GM08714 (cell line): ENCODE data around the gene LRP1.

Experiments used
- H3K4me3 ChIP-seq: fragments of 200-500 bp; sonication (Bioruptor generic); 2 replicates; pipeline ENCODE4 v1.5.1; 2014; ENCODE audit warnings: mild to moderate bottlenecking, low read length, inconsistent platforms
- ZNF274 ChIP-seq: IDR thresholded peaks from 2 replicates; pipeline ENCODE4 v1.6.1; 2012; ENCODE audit warnings: mild to moderate bottlenecking, low read depth, low read length

The LRP1 gene

GRCh38 chr12:57183939-57184725, 55.8 kb downstream of the LRP1 start:
- no peak overlapping the region for H3K4me3 ChIP-seq
- TF ChIP-seq ZNF274: no peak

- no peak overlapping the region for H3K4me3 ChIP-seq
- TF ChIP-seq ZNF274: no peak
Observed at GRCh38 chr12:57185403-57185802, 57.1 kb downstream of the LRP1 start.

GRCh38 chr12:57185906-57186508, 57.7 kb downstream of the LRP1 start:
- H3K4me3 ChIP-seq: no peak overlapping the region
- TF ChIP-seq ZNF274: no peak

- no peak for TF ChIP-seq ZNF274
- no peak overlapping the region for H3K4me3 ChIP-seq
Observed at GRCh38 chr12:57187222-57188089, 59.2 kb downstream of the LRP1 start.

GRCh38 chr12:57188090-57188425, 59.8 kb downstream of the LRP1 start:
- H3K4me3 ChIP-seq: no peak overlapping the region
- TF ChIP-seq ZNF274: no peak

GRCh38 chr12:57190037-57190436, 61.8 kb downstream of the LRP1 start:
- TF ChIP-seq ZNF274: no peak
- H3K4me3 ChIP-seq: no peak overlapping the region

- H3K4me3 ChIP-seq: no peak overlapping the region
- TF ChIP-seq ZNF274: no peak
Observed at GRCh38 chr12:57190821-57191220, 62.5 kb downstream of the LRP1 start.

- H3K4me3 ChIP-seq: no peak overlapping the region
- no peak for TF ChIP-seq ZNF274
Observed at GRCh38 chr12:57191410-57191809, 63.1 kb downstream of the LRP1 start.

GRCh38 chr12:57192920-57193319, 64.6 kb downstream of the LRP1 start:
- no peak for TF ChIP-seq ZNF274
- H3K4me3 ChIP-seq: no peak overlapping the region

- no peak overlapping the region for H3K4me3 ChIP-seq
- no peak for TF ChIP-seq ZNF274
Observed at GRCh38 chr12:57193706-57194245, 65.5 kb downstream of the LRP1 start.

GRCh38 chr12:57194253-57194652, 66.0 kb downstream of the LRP1 start:
- no peak overlapping the region for H3K4me3 ChIP-seq
- no peak for TF ChIP-seq ZNF274

GRCh38 chr12:57195186-57195585, 66.9 kb downstream of the LRP1 start:
- H3K4me3 ChIP-seq: no peak overlapping the region
- TF ChIP-seq ZNF274: no peak

GRCh38 chr12:57195611-57196371, 67.5 kb downstream of the LRP1 start:
- no peak for TF ChIP-seq ZNF274
- H3K4me3 ChIP-seq: no peak overlapping the region

GRCh38 chr12:57196439-57196838, 68.2 kb downstream of the LRP1 start:
- no peak for TF ChIP-seq ZNF274
- no peak overlapping the region for H3K4me3 ChIP-seq

- H3K4me3 ChIP-seq: no peak overlapping the region
- TF ChIP-seq ZNF274: no peak
Observed at GRCh38 chr12:57196956-57197355, 68.7 kb downstream of the LRP1 start.
